Measurements from ENCODE around the gene KRT6A. TPM values are rescaled to one million over a fixed set of nuclear protein-coding genes. Genes with fewer than 3 reads are reported as not detected.

The KRT6A gene
- total and polyA plus RNA-seq, 10 of the 15 experiments (the other 5 are each of a cell fraction or from before 2014, with no cell fraction given) = 0.96 TPM; not detected in 9

DNA sequence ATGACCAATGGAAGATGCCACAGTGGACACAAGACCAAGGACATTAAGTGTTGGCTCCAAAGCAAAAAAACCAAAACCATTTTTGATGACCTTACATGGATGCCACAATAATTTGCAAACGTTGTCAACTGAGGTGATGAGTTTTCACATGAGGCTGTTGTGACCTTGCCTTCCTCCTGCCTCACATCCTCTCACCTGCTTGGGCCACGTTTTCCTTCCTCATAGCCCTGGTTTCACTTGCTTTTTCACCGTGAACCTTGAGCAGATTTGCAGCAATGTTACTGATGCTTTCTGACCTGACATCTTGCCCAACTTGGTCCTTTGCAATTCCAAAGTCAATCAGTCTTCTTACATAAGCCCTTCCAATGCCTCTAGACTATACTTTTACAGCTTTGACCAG lies 44.8 kb downstream of the KRT6A start:
- H2AFZ ChIP-seq (ENCODE audit: control insufficient read depth, low read depth, low read length) = no peak overlapping the region
- ChIA-PET RAD21 (ENCODE audit: unreplicated experiment) (no interaction called here), SMC1A (ENCODE audit: uncharacterized antibody, unreplicated experiment) (no interaction called here), POLR2A (no interaction called here), CTCF (no interaction called here)
- H3K9me3 ChIP-seq (replicated peaks; ENCODE audit: control insufficient read depth, insufficient read depth, low read length) = no peaks in the 10 kb centered on the region
- no peaks in the 10 kb centered on the region for H3K4me1 ChIP-seq (ENCODE audit: control insufficient read depth, insufficient read depth, low read length)
- H3K36me3 ChIP-seq (ENCODE audit: control insufficient read depth in 2 of 2, insufficient read depth in 2 of 2, low read length in 1 of 2) = no peaks in the 10 kb centered on the region
- peaks cover 0 to 7% of the 10 kb centered on the region in 2 experiments for H3K27me3 ChIP-seq (replicated peaks in 1 of 2; ENCODE audit: control insufficient read depth in 2 of 2, insufficient read depth in 2 of 2, low read length in 1 of 2)
- FAIRE-seq (no peak), DNase-seq (ENCODE audit: low read depth, low spot score) (no peak), ATAC-seq (no peak)
- TF ChIP-seq NFYB (IDR thresholded peaks at IDR 0.05; ENCODE audit: insufficient read depth, low read depth, low read length) = no peak
- TF ChIP-seq SMC3 (IDR thresholded peaks at IDR 0.05; ENCODE audit: borderline replicate concordance, low read length) = no peak
- TF ChIP-seq ATF7 (IDR thresholded peaks at IDR 0.05; ENCODE audit: low read depth) = no peak
- TF ChIP-seq RAD51 (IDR thresholded peaks at IDR 0.05) = no peak
- no peak for TF ChIP-seq JUND (IDR thresholded peaks at IDR 0.05; ENCODE audit: low read depth, low read length)
- TF ChIP-seq, protein P1, sequence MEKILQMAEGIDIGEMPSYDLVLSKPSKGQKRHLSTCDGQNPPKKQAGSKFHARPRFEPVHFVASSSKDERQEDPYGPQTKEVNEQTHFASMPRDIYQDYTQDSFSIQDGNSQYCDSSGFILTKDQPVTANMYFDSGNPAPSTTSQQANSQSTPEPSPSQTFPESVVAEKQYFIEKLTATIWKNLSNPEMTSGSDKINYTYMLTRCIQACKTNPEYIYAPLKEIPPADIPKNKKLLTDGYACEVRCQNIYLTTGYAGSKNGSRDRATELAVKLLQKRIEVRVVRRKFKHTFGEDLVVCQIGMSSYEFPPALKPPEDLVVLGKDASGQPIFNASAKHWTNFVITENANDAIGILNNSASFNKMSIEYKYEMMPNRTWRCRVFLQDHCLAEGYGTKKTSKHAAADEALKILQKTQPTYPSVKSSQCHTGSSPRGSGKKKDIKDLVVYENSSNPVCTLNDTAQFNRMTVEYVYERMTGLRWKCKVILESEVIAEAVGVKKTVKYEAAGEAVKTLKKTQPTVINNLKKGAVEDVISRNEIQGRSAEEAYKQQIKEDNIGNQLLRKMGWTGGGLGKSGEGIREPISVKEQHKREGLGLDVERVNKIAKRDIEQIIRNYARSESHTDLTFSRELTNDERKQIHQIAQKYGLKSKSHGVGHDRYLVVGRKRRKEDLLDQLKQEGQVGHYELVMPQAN (conservative IDR thresholded peaks at IDR 0.05) = no peak
- TF ChIP-seq, protein P2, sequence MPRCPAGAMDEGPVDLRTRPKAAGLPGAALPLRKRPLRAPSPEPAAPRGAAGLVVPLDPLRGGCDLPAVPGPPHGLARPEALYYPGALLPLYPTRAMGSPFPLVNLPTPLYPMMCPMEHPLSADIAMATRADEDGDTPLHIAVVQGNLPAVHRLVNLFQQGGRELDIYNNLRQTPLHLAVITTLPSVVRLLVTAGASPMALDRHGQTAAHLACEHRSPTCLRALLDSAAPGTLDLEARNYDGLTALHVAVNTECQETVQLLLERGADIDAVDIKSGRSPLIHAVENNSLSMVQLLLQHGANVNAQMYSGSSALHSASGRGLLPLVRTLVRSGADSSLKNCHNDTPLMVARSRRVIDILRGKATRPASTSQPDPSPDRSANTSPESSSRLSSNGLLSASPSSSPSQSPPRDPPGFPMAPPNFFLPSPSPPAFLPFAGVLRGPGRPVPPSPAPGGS (IDR thresholded peaks at IDR 0.05; ENCODE audit: borderline replicate concordance, insufficient read depth, low read depth, low read length, poor library complexity, severe bottlenecking) = no peak
- no peak for TF ChIP-seq SUZ12 (IDR thresholded peaks at IDR 0.05; ENCODE audit: unreplicated experiment)
- TF ChIP-seq DPF2 (IDR thresholded peaks at IDR 0.05) = no peak
- TF ChIP-seq STAT1 (conservative IDR thresholded peaks at IDR 0.05) = no peak
- no peak for TF ChIP-seq NBN (IDR thresholded peaks at IDR 0.05)
- no peak for TF ChIP-seq WRNIP1 (IDR thresholded peaks at IDR 0.05; ENCODE audit: borderline replicate concordance, low read depth, low read length)
- TF ChIP-seq ZZZ3 (IDR thresholded peaks at IDR 0.05; ENCODE audit: control insufficient read depth, insufficient read length, low read depth) = no peak
- no peak for TF ChIP-seq SMAD1 (IDR thresholded peaks at IDR 0.05; ENCODE audit: low read depth, partially characterized antibody)
- TF ChIP-seq, protein P3, sequence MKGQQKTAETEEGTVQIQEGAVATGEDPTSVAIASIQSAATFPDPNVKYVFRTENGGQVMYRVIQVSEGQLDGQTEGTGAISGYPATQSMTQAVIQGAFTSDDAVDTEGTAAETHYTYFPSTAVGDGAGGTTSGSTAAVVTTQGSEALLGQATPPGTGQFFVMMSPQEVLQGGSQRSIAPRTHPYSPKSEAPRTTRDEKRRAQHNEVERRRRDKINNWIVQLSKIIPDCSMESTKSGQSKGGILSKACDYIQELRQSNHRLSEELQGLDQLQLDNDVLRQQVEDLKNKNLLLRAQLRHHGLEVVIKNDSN (IDR thresholded peaks at IDR 0.05; ENCODE audit: borderline replicate concordance, extremely low read length, insufficient read depth, low read depth, low read length) = no peak
- no peak for TF ChIP-seq ZNF207 (IDR thresholded peaks at IDR 0.05; ENCODE audit: borderline replicate concordance)
- TF ChIP-seq NR2C2 (IDR thresholded peaks at IDR 0.05; ENCODE audit: borderline replicate concordance, control insufficient read depth, insufficient read length, low read depth) = no peak
- no peak for TF ChIP-seq CBX3 (IDR thresholded peaks at IDR 0.05; ENCODE audit: borderline replicate concordance, low read depth)
- no TSS peak for BruUV-seq (replicated peaks)
- H3K79me2 ChIP-seq (ENCODE audit: control insufficient read depth, insufficient read depth, low read length) = no peaks in the 10 kb centered on the region
- intact Hi-C loops (cut with micrococcal nuclease; ENCODE audit: unreplicated experiment) (no loop called here), in situ Hi-C loops (cut with MboI) (no loop called here)
- WGBS (ENCODE audit: insufficient coverage, insufficient replicate concordance, low lambda C conversion rate, missing lambda C conversion rate) = 0% methylated on average over 3 of the region's 3 CpGs
- H3K4me2 ChIP-seq (ENCODE audit: control insufficient read depth, insufficient read depth) = no peak overlapping the region
- H3K27ac ChIP-seq (ENCODE audit: control insufficient read depth, insufficient read depth) = no peak overlapping the region
- no peak overlapping the region for H3K4me3 ChIP-seq
- no peak overlapping the region for H3K9ac ChIP-seq (ENCODE audit: control insufficient read depth, insufficient read depth, low read length)
- no peaks in the 10 kb centered on the region for H4K20me1 ChIP-seq (ENCODE audit: control insufficient read depth, insufficient read depth)

Measured in GM12878 (cell line).